Activated CD4-positive, alpha-beta T cell treated with anti-CD3 and anti-CD28 coated beads for 36 hours (primary cell): Measurements from ENCODE around the gene SEPTIN14. TPM values are rescaled to one million over a fixed set of nuclear protein-coding genes. Genes with fewer than 3 reads are reported as not detected.
"Not testable (repeated sequence)": the region's sequence is repeated elsewhere in the genome, so short reads cannot be mapped to it uniquely, and the experiment has no call there.

ENCODE experiments used
- ATAC-seq: fragments of 200-7000 bp; cut with Tn5 transposase; one replicate; pipeline ENCODE4 v1.10.0; 2021; ENCODE audit warnings: mild to moderate bottlenecking, moderate library complexity
- CTCF ChIA-PET: fragments of 350-600 bp; sonication (Branson Sonifier 250); formaldehyde crosslinking; loops from one replicate; lab custom pipeline; 2021; ENCODE audit warnings: antibody characterized with exemption; lab: Charles Lee
- POLR2A ChIA-PET: fragments of 350-600 bp; sonication (Branson Sonifier 250); formaldehyde crosslinking; loops from one replicate; lab custom pipeline; 2021; ENCODE audit warnings: antibody characterized with exemption, inconsistent platforms; lab: Charles Lee
- DNase-seq: peaks from one replicate; pipeline ENCODE4 v3.0.0-alpha.2; 2020
- H3K27ac Mint-ChIP-seq: one replicate; pipeline ENCODE4 v1.8.0; 2021; ENCODE audit warnings: mixed read lengths
- H3K27me3 Mint-ChIP-seq: one replicate; pipeline ENCODE4 v1.8.0; 2021; ENCODE audit warnings: mixed read lengths
- H3K36me3 Mint-ChIP-seq: one replicate; pipeline ENCODE4 v1.8.0; 2021; ENCODE audit warnings: low read depth, mixed read lengths
- H3K4me1 Mint-ChIP-seq: one replicate; pipeline ENCODE4 v1.8.0; 2021; ENCODE audit warnings: mixed read lengths
- H3K4me3 Mint-ChIP-seq: one replicate; pipeline ENCODE4 v1.8.0; 2021; ENCODE audit warnings: mild to moderate bottlenecking, moderate library complexity, mixed read lengths
- H3K9me3 Mint-ChIP-seq: one replicate; pipeline ENCODE4 v1.8.0; 2021; ENCODE audit warnings: low read depth, mixed read lengths
- intact Hi-C, 2 experiments: fragments of 100-400 bp; cut with DNase I in 1 of 2; cut with micrococcal nuclease in 1 of 2; formaldehyde crosslinking; loops; one replicate each; pipeline versions ENCODE4 v1.14.2 to v1.15.1; 2022 to 2024; cut with DNase I, micrococcal nuclease
- total RNA-seq, 2 experiments: library from RNA; stranded (reverse); gene quantifications; one replicate each; pipeline ENCODE4 v1.2.3, GENCODE V29; 2021

Gene SEPTIN14
- total RNA-seq, 2 experiments from 2014 or later, result not detected

DNA sequence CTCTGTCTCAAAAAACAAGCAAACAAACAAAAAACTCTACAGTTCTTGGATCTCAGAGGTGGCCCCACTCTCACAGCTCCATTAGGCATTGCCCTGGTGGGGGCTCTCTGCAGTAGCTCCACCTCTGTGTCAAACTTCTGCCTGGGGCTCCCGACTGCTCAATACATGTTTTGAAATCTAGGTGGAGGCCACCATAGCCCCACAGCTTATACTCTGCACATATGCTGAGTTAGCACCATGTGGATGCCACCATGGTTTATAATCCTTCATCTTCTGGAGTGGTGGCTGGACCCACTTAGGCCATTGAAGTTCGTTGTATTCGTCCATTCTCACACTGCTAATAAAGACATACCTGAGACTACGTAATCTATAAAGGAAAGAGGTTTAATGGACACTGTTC is 78.4 kb downstream of the SEPTIN14 start:
- Mint-ChIP-seq H3K36me3 (no peaks in the 10 kb centered on the region), H3K4me1 (no peaks in the 10 kb centered on the region), H3K9me3 (no peaks in the 10 kb centered on the region), H3K27ac (no peak overlapping the region), H3K4me3 (no peak overlapping the region), H3K27me3 (no peaks in the 10 kb centered on the region)
- ATAC-seq (no peak), DNase-seq (no peak)
- ChIA-PET POLR2A (no interaction called here), CTCF (no interaction called here)
- intact Hi-C loops, result no loop called here

GRCh38 chr7:55778631-55779030 is 83.9 kb downstream of the SEPTIN14 start:
- ATAC-seq (no peak), DNase-seq (no peak)
- H3K27ac Mint-ChIP-seq, result no peak overlapping the region
- no peaks in the 10 kb centered on the region for H3K27me3 Mint-ChIP-seq
- ChIA-PET POLR2A (no interaction called here), CTCF (no interaction called here)
- peaks cover 7% of the 10 kb centered on the region for H3K36me3 Mint-ChIP-seq
- no peaks in the 10 kb centered on the region for H3K9me3 Mint-ChIP-seq
- no peak overlapping the region for H3K4me3 Mint-ChIP-seq
- no peaks in the 10 kb centered on the region for H3K4me1 Mint-ChIP-seq
- intact Hi-C loops, result no loop called here

DNA sequence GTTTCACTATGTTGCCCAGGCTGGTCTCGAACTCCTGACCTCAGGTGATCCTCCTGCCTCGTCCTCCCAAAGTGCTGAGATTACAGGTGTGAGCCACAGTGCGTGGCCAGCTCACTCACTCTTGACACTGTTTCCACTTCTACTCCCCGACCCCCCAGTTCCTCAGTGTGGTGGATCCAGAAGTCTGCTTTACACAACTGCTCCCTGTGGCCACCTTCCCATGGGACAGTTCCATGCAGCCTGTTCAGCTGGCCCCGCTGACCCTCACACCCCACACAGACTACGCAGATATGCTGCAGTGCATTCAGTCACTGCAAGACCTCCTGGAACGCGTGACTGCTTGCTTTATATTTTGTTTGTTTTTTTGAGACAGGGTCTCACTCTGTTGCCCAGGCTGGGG is 86.4 kb downstream of the SEPTIN14 start:
- ChIA-PET POLR2A (no interaction called here), CTCF (interaction anchor here (0.7 kb wide), 1 partner anchor 187 kb away, joined by 3 read pairs; no protein-coding TSS in a partner anchor)
- H3K4me3 Mint-ChIP-seq, result no peak overlapping the region
- no peak overlapping the region for H3K27ac Mint-ChIP-seq
- H3K27me3 Mint-ChIP-seq, result no peaks in the 10 kb centered on the region
- no peaks in the 10 kb centered on the region for H3K9me3 Mint-ChIP-seq
- ATAC-seq, result no peak
- no peak for DNase-seq
- no peaks in the 10 kb centered on the region for H3K4me1 Mint-ChIP-seq
- intact Hi-C loops, result no loop called here
- peaks cover 14% of the 10 kb centered on the region for H3K36me3 Mint-ChIP-seq

GRCh38 chr7:55775051-55775420 is 87.5 kb downstream of the SEPTIN14 start:
- Mint-ChIP-seq H3K27me3 (no peaks in the 10 kb centered on the region), H3K4me3 (no peak overlapping the region), H3K36me3 (peaks cover 17% of the 10 kb centered on the region), H3K4me1 (no peaks in the 10 kb centered on the region), H3K27ac (no peak overlapping the region), H3K9me3 (no peaks in the 10 kb centered on the region)
- ATAC-seq, result no peak
- no peak for DNase-seq
- intact Hi-C loops, result no loop called here
- ChIA-PET CTCF (no interaction called here), POLR2A (no interaction called here)

GRCh38 chr7:55774327-55775050 is 88.1 kb downstream of the SEPTIN14 start:
- CTCF ChIA-PET, result interaction anchor here (1.3 kb wide), 1 partner anchor 18 kb away, joined by 3 read pairs; no protein-coding TSS in a partner anchor
- POLR2A ChIA-PET, result no interaction called here
- DNase-seq (no peak), ATAC-seq (no peak)
- Mint-ChIP-seq H3K27me3 (no peaks in the 10 kb centered on the region), H3K36me3 (peaks cover 17% of the 10 kb centered on the region), H3K27ac (no peak overlapping the region), H3K9me3 (no peaks in the 10 kb centered on the region), H3K4me3 (no peak overlapping the region), H3K4me1 (no peaks in the 10 kb centered on the region)
- intact Hi-C loops, result no loop called here

DNA sequence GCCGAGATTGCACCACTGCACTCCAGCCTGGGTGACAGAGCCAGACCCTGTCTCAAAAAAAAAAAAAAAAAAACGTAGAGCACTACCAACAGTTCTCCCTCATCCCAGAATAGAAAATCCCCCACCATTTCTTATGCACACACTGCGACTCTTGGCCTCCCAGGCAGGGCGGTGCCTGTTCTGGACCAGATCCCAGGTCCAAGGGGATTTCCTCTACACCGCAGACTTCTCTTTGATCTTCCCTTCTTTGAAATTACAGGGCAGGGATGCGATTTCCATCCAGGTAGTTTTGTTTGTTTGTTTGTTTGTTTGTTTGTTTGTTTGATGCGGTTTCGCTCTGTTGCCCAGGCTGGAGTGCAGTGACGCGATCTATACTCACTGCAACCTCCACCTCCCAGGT is 91.8 kb downstream of the SEPTIN14 start:
- DNase-seq, result no peak
- CTCF ChIA-PET, result no interaction called here
- Mint-ChIP-seq H3K27me3 (no peaks in the 10 kb centered on the region), H3K9me3 (no peaks in the 10 kb centered on the region), H3K27ac (no peak overlapping the region), H3K4me3 (no peak overlapping the region), H3K36me3 (peaks cover 14% of the 10 kb centered on the region), H3K4me1 (no peaks in the 10 kb centered on the region)
- intact Hi-C loops, result no loop called here
- no peak for ATAC-seq
- POLR2A ChIA-PET, result no interaction called here

GRCh38 chr7:55753274-55753862 is 109.2 kb downstream of the SEPTIN14 start:
- H3K36me3 Mint-ChIP-seq, H3K4me1 Mint-ChIP-seq, H3K9me3 Mint-ChIP-seq, DNase-seq, CTCF ChIA-PET, H3K27me3 Mint-ChIP-seq, ATAC-seq, H3K27ac Mint-ChIP-seq, H3K4me3 Mint-ChIP-seq, intact Hi-C loops, POLR2A ChIA-PET: not testable (repeated sequence)

- POLR2A ChIA-PET, H3K4me3 Mint-ChIP-seq, ATAC-seq, H3K4me1 Mint-ChIP-seq, H3K9me3 Mint-ChIP-seq, intact Hi-C loops, H3K27ac Mint-ChIP-seq, H3K27me3 Mint-ChIP-seq, H3K36me3 Mint-ChIP-seq, CTCF ChIA-PET: not testable (repeated sequence)
- DNase-seq, result peak; percentile 13
These were observed 117.8 kb downstream of the SEPTIN14 start for GRCh38 chr7:55744706-55745105.

Other genes with a start within 250 kb of the SEPTIN14 start
- 1 to 10 TPM; 1.2 to 2.2 TPM for gene ZNF713, start 24.7 kb upstream of the SEPTIN14 start, total RNA-seq
- gene MRPS17, start 89.1 kb upstream of the SEPTIN14 start, total RNA-seq, result 10 to 100 TPM; 16.6 to 26.8 TPM
- 10 to 100 TPM; 60.5 to 69.8 TPM for gene NIPSNAP2, start 101.8 kb upstream of the SEPTIN14 start, total RNA-seq
- 10 to 100 TPM; 24.4 to 30.3 TPM for gene PSPH, start 188.7 kb upstream of the SEPTIN14 start, total RNA-seq
- gene CCT6A, start 189.0 kb upstream of the SEPTIN14 start, total RNA-seq, result 100 to 1,000 TPM; 182 to 237 TPM
- gene SUMF2, start 201.5 kb upstream of the SEPTIN14 start, total RNA-seq, result 100 to 1,000 TPM; 117 to 128 TPM
- gene PHKG1, start 230.2 kb upstream of the SEPTIN14 start, total RNA-seq, result 1 to 10 TPM; 1.2 to 1.6 TPM
- 100 to 1,000 TPM; 537 to 693 TPM for gene CHCHD2, start 243.7 kb upstream of the SEPTIN14 start, total RNA-seq